HG02610 (cell line): Measurements from ENCODE around the gene POLG.

Experiments used
- ATAC-seq: cut with Tn5 transposase; IDR thresholded peaks from one replicate; pipeline ENCODE4 v1.9.1; 2021; ENCODE audit warnings: mild to moderate bottlenecking, moderate library complexity; ENCODE audit not compliant: unreplicated experiment

The POLG gene

GRCh38 chr15:89334510-89335297, at the start of gene POLG:
POLG (minus strand) TSS chr15:89334824; CDS start chr15:89333754, 1,070 bp downstream.
- ATAC-seq = peak; percentile 89

GRCh38 chr15:89384176-89384604, 49.6 kb upstream of the POLG start:
- ATAC-seq = no peak

- no peak for ATAC-seq
Observed at GRCh38 chr15:89383365-89384175, 48.9 kb upstream of the POLG start.

GRCh38 chr15:89381888-89382686, 47.5 kb upstream of the POLG start:
- no peak for ATAC-seq

GRCh38 chr15:89381331-89381730, 46.7 kb upstream of the POLG start:
- no peak for ATAC-seq

- no peak for ATAC-seq
Observed at GRCh38 chr15:89379818-89380217, 45.2 kb upstream of the POLG start.

- no peak for ATAC-seq
Observed at GRCh38 chr15:89379251-89379695, 44.6 kb upstream of the POLG start.

GRCh38 chr15:89378296-89379151, 43.9 kb upstream of the POLG start:
- ATAC-seq = no peak

- no peak for ATAC-seq
Observed at GRCh38 chr15:89377842-89378295, 43.2 kb upstream of the POLG start.

- no peak for ATAC-seq
Observed at GRCh38 chr15:89377024-89377841, 42.6 kb upstream of the POLG start.

GRCh38 chr15:89376388-89376787, 41.8 kb upstream of the POLG start:
- no peak for ATAC-seq

- no peak for ATAC-seq
Observed at GRCh38 chr15:89375093-89376005, 40.7 kb upstream of the POLG start.

- no peak for ATAC-seq
Observed at GRCh38 chr15:89374086-89374981, 39.7 kb upstream of the POLG start.

- ATAC-seq = no peak
Observed at GRCh38 chr15:89372069-89372935, 37.7 kb upstream of the POLG start.

GRCh38 chr15:89371228-89372044, 36.8 kb upstream of the POLG start:
- no peak for ATAC-seq

- no peak for ATAC-seq
Observed at GRCh38 chr15:89370978-89371227, 36.3 kb upstream of the POLG start.
